ENCODE measurements around the gene WDR81. TPM values are rescaled to one million over a fixed set of nuclear protein-coding genes. Genes with fewer than 3 reads are reported as not detected.

The WDR81 gene
- total and polyA plus RNA-seq, 2 experiments from 2014 or later: 3.5 to 14.5 TPM

- H3K36me3 ChIP-seq (ENCODE audit: insufficient read depth): no peaks in the 10 kb centered on the region; the same call in none of the 2 replicates
- H3K9me2 ChIP-seq (ENCODE audit: insufficient read depth): no peaks in the 10 kb centered on the region
- H3K4me3 ChIP-seq: no peak overlapping the region
- DNase-seq (ENCODE audit: low spot score) (no peak), ATAC-seq (no peak)
- H3K4me3 Mint-ChIP-seq: no peak overlapping the region
- H3F3A ChIP-seq (replicated peaks; ENCODE audit: low read depth): 0 out of 2 replicates have a peak, but pooled peaks cover 3% of the 10 kb centered on the region
- no peak overlapping the region for H3K27ac Mint-ChIP-seq
- H3K4me1 Mint-ChIP-seq: no peaks in the 10 kb centered on the region
- peaks cover 14% of the 10 kb centered on the region for H3K27me3 Mint-ChIP-seq (ENCODE audit: insufficient read depth, low read depth, poor library complexity)
- no peak overlapping the region for H3K4me2 ChIP-seq
- TF ChIP-seq NANOG (IDR thresholded peaks at IDR 0.05; ENCODE audit: borderline replicate concordance) (no peak), ETS1 (IDR thresholded peaks at IDR 0.05) (no peak), CTCF (conservative IDR thresholded peaks at IDR 0.05; ENCODE audit: low read depth in 2 of 2) (no peak; a peak in 1 of 4 replicates), EZH2phosphoT487 (IDR thresholded peaks at IDR 0.05; ENCODE audit: unreplicated experiment) (no peak), CREB1 (CRISPR knock-in tag; IDR thresholded peaks at IDR 0.05; ENCODE audit: low read depth) (no peak), EZH2 (IDR thresholded peaks at IDR 0.05; ENCODE audit: low read depth, unreplicated experiment) (no peak)
- TF ChIP-seq, protein P1, sequence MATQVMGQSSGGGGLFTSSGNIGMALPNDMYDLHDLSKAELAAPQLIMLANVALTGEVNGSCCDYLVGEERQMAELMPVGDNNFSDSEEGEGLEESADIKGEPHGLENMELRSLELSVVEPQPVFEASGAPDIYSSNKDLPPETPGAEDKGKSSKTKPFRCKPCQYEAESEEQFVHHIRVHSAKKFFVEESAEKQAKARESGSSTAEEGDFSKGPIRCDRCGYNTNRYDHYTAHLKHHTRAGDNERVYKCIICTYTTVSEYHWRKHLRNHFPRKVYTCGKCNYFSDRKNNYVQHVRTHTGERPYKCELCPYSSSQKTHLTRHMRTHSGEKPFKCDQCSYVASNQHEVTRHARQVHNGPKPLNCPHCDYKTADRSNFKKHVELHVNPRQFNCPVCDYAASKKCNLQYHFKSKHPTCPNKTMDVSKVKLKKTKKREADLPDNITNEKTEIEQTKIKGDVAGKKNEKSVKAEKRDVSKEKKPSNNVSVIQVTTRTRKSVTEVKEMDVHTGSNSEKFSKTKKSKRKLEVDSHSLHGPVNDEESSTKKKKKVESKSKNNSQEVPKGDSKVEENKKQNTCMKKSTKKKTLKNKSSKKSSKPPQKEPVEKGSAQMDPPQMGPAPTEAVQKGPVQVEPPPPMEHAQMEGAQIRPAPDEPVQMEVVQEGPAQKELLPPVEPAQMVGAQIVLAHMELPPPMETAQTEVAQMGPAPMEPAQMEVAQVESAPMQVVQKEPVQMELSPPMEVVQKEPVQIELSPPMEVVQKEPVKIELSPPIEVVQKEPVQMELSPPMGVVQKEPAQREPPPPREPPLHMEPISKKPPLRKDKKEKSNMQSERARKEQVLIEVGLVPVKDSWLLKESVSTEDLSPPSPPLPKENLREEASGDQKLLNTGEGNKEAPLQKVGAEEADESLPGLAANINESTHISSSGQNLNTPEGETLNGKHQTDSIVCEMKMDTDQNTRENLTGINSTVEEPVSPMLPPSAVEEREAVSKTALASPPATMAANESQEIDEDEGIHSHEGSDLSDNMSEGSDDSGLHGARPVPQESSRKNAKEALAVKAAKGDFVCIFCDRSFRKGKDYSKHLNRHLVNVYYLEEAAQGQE (IDR thresholded peaks at IDR 0.05; ENCODE audit: unreplicated experiment): no peak
- no peaks in the 10 kb centered on the region for H3K27me3 ChIP-seq (ENCODE audit: insufficient read depth)
- H3K79me2 ChIP-seq (replicated peaks; ENCODE audit: insufficient read depth): 0 out of 2 replicates have a peak, but pooled peaks cover 2% of the 10 kb centered on the region
- no peak overlapping the region for H2AFZ ChIP-seq
- no peak overlapping the region for H3K27ac ChIP-seq (ENCODE audit: low read depth)
- H3K4me1 ChIP-seq (ENCODE audit: insufficient read depth): no peaks in the 10 kb centered on the region
- no peaks in the 10 kb centered on the region; the same call in 2 of the 3 replicates for H3K9me3 Mint-ChIP-seq
- H4K20me1 ChIP-seq (replicated peaks; ENCODE audit: insufficient read depth): peaks cover 6% of the 10 kb centered on the region
- peaks cover 45% of the 10 kb centered on the region for H3K36me3 Mint-ChIP-seq (ENCODE audit: low read depth)
Observed at GRCh38 chr17:1787301-1787902, 62.9 kb downstream of the WDR81 start.

MicroRNAs encoded within 50 kb of the gene (microRNA counts, 767-probe panel; counts per million panel counts)
- microRNA hsa-miR-22-3p: not detected

Other genes with a start within 250 kb of the WDR81 start
- gene MYO1C, start 232.0 kb upstream of the WDR81 start, total RNA-seq (2014; rRNA removed; shearing (Covaris generic)): 35.2 and 57.1 TPM in 2 replicates
- 12.3 and 13.9 TPM in 2 replicates for gene MYO1C, start 232.0 kb upstream of the WDR81 start, polyA plus RNA-seq (2016; fragmentation: Nextera tagmentation; extraction: Ambion mirVana)
- 22.5 and 29.7 TPM in 2 replicates for gene INPP5K, start 208.1 kb upstream of the WDR81 start, total RNA-seq (2014; rRNA removed; shearing (Covaris generic))
- gene INPP5K, start 208.1 kb upstream of the WDR81 start, polyA plus RNA-seq (2016; fragmentation: Nextera tagmentation; extraction: Ambion mirVana): 8.4 TPM in 2 replicates
- gene PITPNA, start 161.9 kb upstream of the WDR81 start, total RNA-seq (2014; rRNA removed; shearing (Covaris generic)): 24.2 and 28.1 TPM in 2 replicates
- gene PITPNA, start 161.9 kb upstream of the WDR81 start, polyA plus RNA-seq (2016; fragmentation: Nextera tagmentation; extraction: Ambion mirVana): 13.0 and 14.2 TPM in 2 replicates
- 7.1 and 9.8 TPM in 2 replicates for gene SLC43A2, start 95.9 kb upstream of the WDR81 start, total RNA-seq (2014; rRNA removed; shearing (Covaris generic))
- 2.2 and 2.5 TPM in 2 replicates for gene SLC43A2, start 95.9 kb upstream of the WDR81 start, polyA plus RNA-seq (2016; fragmentation: Nextera tagmentation; extraction: Ambion mirVana)
- gene SCARF1, start 79.0 kb upstream of the WDR81 start, total RNA-seq (2014; rRNA removed; shearing (Covaris generic)): 1.0 and 1.6 TPM in 2 replicates
- gene SCARF1, start 79.0 kb upstream of the WDR81 start, polyA plus RNA-seq (2016; fragmentation: Nextera tagmentation; extraction: Ambion mirVana): 0.63 and 0.76 TPM in 2 replicates
- gene RILP, start 74.8 kb upstream of the WDR81 start, total RNA-seq (2014; rRNA removed; shearing (Covaris generic)): 9.2 and 17.4 TPM in 2 replicates
- 8.6 and 10.8 TPM in 2 replicates for gene RILP, start 74.8 kb upstream of the WDR81 start, polyA plus RNA-seq (2016; fragmentation: Nextera tagmentation; extraction: Ambion mirVana)
- 231 and 246 TPM in 2 replicates for gene PRPF8, start 39.8 kb upstream of the WDR81 start, total RNA-seq (2014; rRNA removed; shearing (Covaris generic))
- gene PRPF8, start 39.8 kb upstream of the WDR81 start, polyA plus RNA-seq (2016; fragmentation: Nextera tagmentation; extraction: Ambion mirVana): 175 and 178 TPM in 2 replicates
- gene TLCD2, start 14.3 kb upstream of the WDR81 start, total RNA-seq (2014; rRNA removed; shearing (Covaris generic)): 0.58 and 1.4 TPM in 2 replicates
- gene TLCD2, start 14.3 kb upstream of the WDR81 start, polyA plus RNA-seq (2016; fragmentation: Nextera tagmentation; extraction: Ambion mirVana): 0.64 and 0.70 TPM in 2 replicates
- gene SERPINF2, start 18.2 kb downstream of the WDR81 start, total RNA-seq (2014; rRNA removed; shearing (Covaris generic)): 0.47 and 0.66 TPM in 2 replicates
- 1.2 and 1.5 TPM in 2 replicates for gene SERPINF2, start 18.2 kb downstream of the WDR81 start, polyA plus RNA-seq (2016; fragmentation: Nextera tagmentation; extraction: Ambion mirVana)
- 40.7 and 41.4 TPM in 2 replicates for gene SERPINF1, start 37.4 kb downstream of the WDR81 start, total RNA-seq (2014; rRNA removed; shearing (Covaris generic))
- 22.1 and 24.4 TPM in 2 replicates for gene SERPINF1, start 37.4 kb downstream of the WDR81 start, polyA plus RNA-seq (2016; fragmentation: Nextera tagmentation; extraction: Ambion mirVana)
- gene SMYD4, start 105.2 kb downstream of the WDR81 start, total RNA-seq (2014; rRNA removed; shearing (Covaris generic)): 18.4 and 21.9 TPM in 2 replicates
- 14.8 and 17.0 TPM in 2 replicates for gene SMYD4, start 105.2 kb downstream of the WDR81 start, polyA plus RNA-seq (2016; fragmentation: Nextera tagmentation; extraction: Ambion mirVana)
- gene RPA1, start 105.3 kb downstream of the WDR81 start, total RNA-seq (2014; rRNA removed; shearing (Covaris generic)): 42.5 and 52.1 TPM in 2 replicates
- 26.7 and 33.7 TPM in 2 replicates for gene RPA1, start 105.3 kb downstream of the WDR81 start, polyA plus RNA-seq (2016; fragmentation: Nextera tagmentation; extraction: Ambion mirVana)